Muscle of leg (tissue), 11 donors: ENCODE results near the gene RTTN. TPM values are rescaled to one million over a fixed set of nuclear protein-coding genes. Genes with fewer than 3 reads are reported as not detected.

Source experiments
- DNase-seq: peaks from one replicate; pipeline ENCODE4 v3.0.0; 2013
- H3K27ac ChIP-seq: one replicate; pipeline ENCODE4 v1.5.1; 2013; ENCODE audit warnings: mild to moderate bottlenecking, low read length, control low read depth
- H3K27me3 ChIP-seq: one replicate; pipeline ENCODE4 v1.6.1; 2013; ENCODE audit warnings: low read length; ENCODE audit not compliant: control insufficient read depth, insufficient read depth
- H3K36me3 ChIP-seq: one replicate; pipeline ENCODE4 v1.6.1; 2013; ENCODE audit warnings: low read length; ENCODE audit not compliant: control insufficient read depth, insufficient read depth
- H3K4me1 ChIP-seq: one replicate; pipeline ENCODE4 v1.6.1; 2013; ENCODE audit warnings: low read length; ENCODE audit not compliant: control insufficient read depth, insufficient read depth
- H3K4me3 ChIP-seq: one replicate; pipeline ENCODE4 v1.5.1; 2013; ENCODE audit warnings: low read length, control low read depth
- H3K9me3 ChIP-seq: replicated peaks from 2 replicates; pipeline ENCODE4 v1.6.1; 2013; ENCODE audit warnings: low read depth, low read length; ENCODE audit not compliant: control insufficient read depth
- WGBS: methylation state at CpG from one replicate; pipeline ENCODE4 v1.1.5; 2013; ENCODE audit warnings: missing lambda C conversion rate; ENCODE audit not compliant: insufficient coverage; 5-methylcytosine and 5-hydroxymethylcytosine counted together
- polyA plus RNA-seq, 8 donors: library from polyadenylated mRNA; unstranded; fragments of 120-200 nt; gene quantifications; one replicate each; pipeline versions ENCODE4 v1.2.1 to v1.2.3, GENCODE V29; 2013; ENCODE audit warnings: inconsistent platforms in 1 of 8, low replicate concordance in 1 of 8; ENCODE audit not compliant: insufficient read length in 8 of 8, insufficient read depth in 1 of 8
- total RNA-seq: library from RNA; stranded (reverse); fragments of 120-200 nt; gene quantifications from one replicate; pipeline ENCODE4 v1.2.4, GENCODE V29; 2013

RTTN gene
- total and polyA plus RNA-seq, 9 donors, result 9.7 to 16.0 (median 10.7) TPM

DNA sequence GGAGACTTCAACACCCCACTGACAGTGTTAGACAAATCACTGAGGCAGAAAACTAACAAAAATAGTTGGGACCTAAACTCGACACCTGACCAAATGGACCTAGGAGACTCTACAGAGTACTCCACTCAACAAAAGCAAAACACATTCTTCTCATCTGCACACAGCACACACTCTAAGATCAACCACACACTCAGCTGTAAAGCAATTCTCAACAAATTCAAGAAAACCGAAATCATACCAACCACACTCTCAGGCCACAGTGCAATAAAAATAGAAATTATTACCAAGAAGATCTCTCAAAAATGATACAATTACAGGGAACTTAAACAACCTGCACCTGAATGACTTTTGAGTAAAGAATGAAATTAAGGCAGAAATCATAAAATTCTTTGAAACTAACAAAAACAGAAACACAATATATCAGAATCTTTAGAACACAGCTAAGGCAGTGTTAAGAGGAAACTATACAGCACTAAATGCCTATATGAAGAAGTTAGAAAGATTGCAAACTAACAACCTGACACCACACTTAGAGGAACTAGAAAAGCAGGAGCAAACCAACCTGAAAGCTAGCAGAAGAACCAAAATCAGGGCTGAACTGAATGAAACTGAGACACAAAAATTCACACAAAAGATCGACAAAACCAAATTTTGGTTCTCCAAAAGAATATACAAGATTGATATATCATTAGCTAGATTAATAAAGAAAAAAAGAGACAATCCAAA lies 46.3 kb downstream of the RTTN start:
- peaks cover 7% of the 10 kb centered on the region for H3K36me3 ChIP-seq
- WGBS, result no CpG with 5 or more reads among the region's 3 CpGs
- H3K27ac ChIP-seq, result no peak overlapping the region
- H3K4me1 ChIP-seq, result no peaks in the 10 kb centered on the region
- H3K27me3 ChIP-seq, result no peaks in the 10 kb centered on the region
- no peak overlapping the region for H3K4me3 ChIP-seq
- DNase-seq, result no peak
- H3K9me3 ChIP-seq, result no peaks in the 10 kb centered on the region

DNA sequence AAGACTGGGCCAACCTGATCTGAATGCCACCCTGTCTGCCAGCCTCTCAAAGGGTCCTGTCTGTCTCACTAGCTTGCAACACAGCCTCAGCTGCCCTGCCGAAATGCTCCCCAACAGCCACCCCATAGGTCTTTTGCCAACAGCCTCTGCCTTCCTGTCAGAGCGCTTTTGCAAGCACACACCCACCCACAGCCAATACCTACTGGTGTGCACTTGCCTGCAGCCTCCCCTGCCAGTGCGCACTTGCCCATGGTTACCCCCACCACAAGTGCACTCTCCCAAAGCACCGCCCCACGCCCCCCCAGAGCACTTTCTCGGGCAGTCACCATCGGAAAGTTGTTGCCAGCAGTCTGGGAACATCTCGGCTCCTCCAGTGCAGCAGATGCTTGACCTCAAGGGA lies 48.6 kb downstream of the RTTN start:
- no peak for DNase-seq
- H3K4me1 ChIP-seq, result no peaks in the 10 kb centered on the region
- no peak overlapping the region for H3K27ac ChIP-seq
- H3K4me3 ChIP-seq, result no peak overlapping the region
- 96% methylated on average over 8 of the region's 8 CpGs for WGBS
- H3K27me3 ChIP-seq, result no peaks in the 10 kb centered on the region
- no peaks in the 10 kb centered on the region for H3K9me3 ChIP-seq
- H3K36me3 ChIP-seq, result no peaks in the 10 kb centered on the region

DNA sequence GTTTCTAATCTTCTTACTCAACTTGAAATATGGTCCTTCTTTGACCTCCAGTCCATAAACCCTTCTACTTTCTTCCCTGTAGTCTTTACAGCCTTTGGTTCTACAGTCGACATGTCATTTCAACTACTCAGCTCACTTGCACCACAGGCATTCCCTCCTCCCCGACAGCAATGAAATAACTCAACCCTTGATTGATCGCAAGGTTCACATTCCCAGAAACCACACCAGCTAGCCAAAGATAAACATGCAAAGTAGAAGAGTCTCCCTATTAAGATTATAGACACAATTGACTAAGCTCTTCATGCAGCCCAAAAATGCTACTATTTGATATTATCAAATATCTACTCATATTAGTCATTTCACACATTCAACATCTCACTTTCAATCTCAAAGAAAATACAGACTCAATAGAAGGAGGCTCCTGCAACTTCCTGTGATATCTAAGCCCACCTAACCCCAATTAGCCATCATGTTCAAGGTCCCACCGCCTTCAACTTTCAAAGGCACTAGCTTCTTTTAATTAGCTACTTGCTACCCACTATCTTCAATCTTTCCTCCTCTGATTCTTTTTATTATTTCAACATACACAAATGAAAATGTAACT lies 50.8 kb downstream of the RTTN start:
- 42% methylated on average over 2 of the region's 4 CpGs for WGBS
- H3K36me3 ChIP-seq, result peaks cover under 1% of the 10 kb centered on the region
- no peak overlapping the region for H3K27ac ChIP-seq
- no peaks in the 10 kb centered on the region for H3K9me3 ChIP-seq
- H3K27me3 ChIP-seq, result no peaks in the 10 kb centered on the region
- H3K4me1 ChIP-seq, result no peaks in the 10 kb centered on the region
- no peak for DNase-seq
- H3K4me3 ChIP-seq, result no peak overlapping the region

DNA sequence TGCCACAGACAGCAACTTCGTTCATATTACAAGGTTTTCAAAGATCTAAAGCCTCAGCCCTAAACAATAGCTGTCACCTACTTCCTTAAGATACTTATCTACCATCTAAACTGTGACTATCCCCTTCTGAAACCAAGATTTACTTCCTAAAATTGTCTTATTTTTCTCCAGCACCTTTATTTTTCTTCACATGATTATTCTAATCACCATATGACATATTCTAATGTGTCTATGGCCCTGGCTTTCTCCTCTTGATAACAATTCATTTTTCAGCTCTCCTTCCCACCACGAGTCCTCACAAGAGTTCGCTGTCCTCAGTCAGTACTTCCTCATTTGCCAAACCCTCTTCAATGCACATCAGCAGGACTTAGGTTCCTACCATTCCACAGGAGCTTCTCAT lies 53.9 kb downstream of the RTTN start:
- no peak overlapping the region for H3K27ac ChIP-seq
- no peaks in the 10 kb centered on the region for H3K4me1 ChIP-seq
- H3K4me3 ChIP-seq, result no peak overlapping the region
- 90% methylated on average over 3 of the region's 3 CpGs for WGBS
- peaks cover 6% of the 10 kb centered on the region for H3K36me3 ChIP-seq
- no peaks in the 10 kb centered on the region for H3K9me3 ChIP-seq
- H3K27me3 ChIP-seq, result no peaks in the 10 kb centered on the region
- no peak for DNase-seq

DNA sequence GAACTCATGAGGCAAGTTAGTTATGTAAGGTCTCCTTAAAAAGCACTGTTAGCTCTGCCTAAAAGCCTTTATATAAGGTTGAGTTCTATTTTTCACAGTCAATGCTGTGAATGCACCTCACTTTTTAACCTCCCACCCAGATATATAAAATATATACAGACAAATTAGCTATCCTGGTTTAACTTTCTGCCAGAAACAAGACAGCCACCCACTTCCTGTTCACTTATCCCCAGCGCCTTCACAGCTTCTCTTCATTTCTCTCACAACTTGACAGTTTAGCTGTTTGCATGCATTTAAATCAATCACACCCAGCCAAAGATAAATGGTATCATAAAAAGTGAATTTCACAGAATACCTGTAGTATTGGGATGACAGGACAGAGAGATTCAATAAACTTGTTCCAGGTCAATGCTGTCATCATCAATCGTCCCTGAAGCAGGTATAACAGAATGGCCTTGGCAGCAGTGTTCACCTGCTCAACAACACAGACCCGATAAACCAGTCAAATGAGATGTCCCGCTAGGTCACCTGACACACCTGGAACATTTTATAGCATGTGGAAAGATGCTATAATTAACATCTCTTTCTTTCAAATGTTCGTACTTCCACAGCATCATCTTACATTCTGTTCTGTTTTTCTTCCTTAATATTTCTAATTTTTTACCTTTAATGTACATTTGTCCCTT lies 55.7 kb downstream of the RTTN start:
- 80% methylated on average over 1 of the region's 5 CpGs for WGBS
- peaks cover 6% of the 10 kb centered on the region for H3K36me3 ChIP-seq
- H3K4me3 ChIP-seq, result no peak overlapping the region
- no peaks in the 10 kb centered on the region for H3K9me3 ChIP-seq
- no peaks in the 10 kb centered on the region for H3K4me1 ChIP-seq
- DNase-seq, result no peak
- H3K27me3 ChIP-seq, result no peaks in the 10 kb centered on the region
- no peak overlapping the region for H3K27ac ChIP-seq

DNA sequence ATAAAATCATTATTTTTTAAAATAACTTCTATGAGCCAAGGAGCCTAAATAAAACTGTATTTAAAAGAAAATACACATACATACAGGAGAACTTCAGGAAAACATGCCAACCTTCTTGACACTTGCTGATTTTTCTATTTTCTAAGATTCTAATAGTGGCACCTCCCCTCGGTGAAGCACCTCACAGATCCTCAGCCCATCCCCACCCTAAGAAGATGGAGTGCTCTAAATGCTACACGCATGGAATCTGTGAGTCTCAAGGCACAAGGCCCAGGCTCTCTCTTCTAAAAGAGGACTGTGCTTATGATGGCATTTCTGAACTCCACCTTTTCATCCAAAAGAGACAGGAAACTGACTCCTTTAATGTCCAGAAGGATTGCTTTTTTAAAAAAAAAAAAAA lies 56.3 kb downstream of the RTTN start:
- no peak overlapping the region for H3K27ac ChIP-seq

DNA sequence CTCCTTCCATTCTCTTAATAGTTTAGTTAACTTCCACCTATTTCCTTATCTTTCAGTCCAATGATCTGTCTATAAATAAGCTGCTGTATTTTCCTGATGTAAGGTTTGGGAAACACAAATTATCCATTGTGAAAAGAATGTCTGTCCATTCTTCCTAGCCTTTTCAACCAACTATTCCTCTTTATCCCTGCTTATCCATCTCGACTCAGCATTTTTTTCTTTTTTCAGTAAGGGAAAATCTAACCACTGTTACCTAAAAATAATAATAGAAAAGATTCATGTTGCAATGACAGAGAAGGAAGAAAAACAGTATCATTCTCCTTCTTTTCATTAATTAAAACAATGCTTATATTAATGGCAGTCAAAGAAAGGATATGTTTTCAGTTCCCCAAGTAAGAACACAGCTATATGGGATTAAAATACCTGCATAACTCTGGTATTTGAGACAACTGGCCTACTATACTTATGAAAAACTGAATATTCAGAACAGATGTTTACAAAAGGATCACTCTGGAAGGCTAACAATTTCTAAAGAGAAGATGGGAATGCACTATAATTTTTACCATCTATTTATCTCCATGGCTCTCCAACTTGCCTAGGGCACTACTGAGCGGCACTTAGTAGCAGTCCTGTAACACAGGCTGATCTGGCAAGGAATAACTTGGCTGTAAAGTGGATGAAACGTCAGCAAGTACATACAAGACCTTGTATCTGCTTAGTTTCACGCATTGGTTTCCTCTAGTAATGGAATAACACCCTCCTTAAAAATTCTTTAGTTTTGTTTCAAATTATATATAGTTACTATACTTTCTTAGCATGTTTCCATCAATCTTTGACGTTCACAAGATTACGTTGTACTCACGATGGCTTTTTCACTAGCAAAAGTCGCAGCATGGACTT lies 57.2 kb downstream of the RTTN start:
- H3K36me3 ChIP-seq, result peaks cover 8% of the 10 kb centered on the region
- H3K27ac ChIP-seq, result no peak overlapping the region
- no peaks in the 10 kb centered on the region for H3K27me3 ChIP-seq
- no peaks in the 10 kb centered on the region for H3K9me3 ChIP-seq
- WGBS, result 92% methylated on average over 4 of the region's 8 CpGs
- no peak for DNase-seq
- H3K4me3 ChIP-seq, result no peak overlapping the region
- no peaks in the 10 kb centered on the region for H3K4me1 ChIP-seq

More for the DNA sequence above, 56.3 kb downstream of the RTTN start:
- no peaks in the 10 kb centered on the region for H3K27me3 ChIP-seq
- no peak for DNase-seq
- H3K4me3 ChIP-seq, result no peak overlapping the region
- no peaks in the 10 kb centered on the region for H3K4me1 ChIP-seq
- peaks cover 8% of the 10 kb centered on the region for H3K36me3 ChIP-seq
- WGBS, result 100% methylated on average over 1 of the region's 2 CpGs
- H3K9me3 ChIP-seq, result no peaks in the 10 kb centered on the region

DNA sequence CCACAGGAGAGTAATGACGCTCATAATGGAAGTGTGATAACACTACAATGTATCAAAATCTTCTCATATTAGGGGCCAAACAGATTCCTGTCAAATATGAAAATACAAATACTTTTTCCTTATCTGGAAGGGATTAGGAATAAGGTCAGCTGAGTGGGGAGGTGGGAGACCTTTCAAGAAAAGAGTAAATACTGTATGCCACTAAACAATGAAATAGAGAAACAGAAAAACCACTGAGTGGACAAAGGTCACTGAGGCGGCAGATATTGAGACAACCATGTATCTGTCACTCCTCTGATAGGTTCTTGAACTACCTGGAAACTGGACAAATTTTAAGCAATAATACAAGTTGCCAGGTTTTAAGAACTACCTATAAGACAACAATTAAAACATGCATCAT lies 59.3 kb downstream of the RTTN start:
- Histone ChIP-seq H3K36me3 (peaks cover 8% of the 10 kb centered on the region), H3K27ac (no peak overlapping the region), H3K4me3 (no peak overlapping the region), H3K27me3 (no peaks in the 10 kb centered on the region), H3K4me1 (no peaks in the 10 kb centered on the region), H3K9me3 (no peaks in the 10 kb centered on the region)
- no peak for DNase-seq
- no CpG with 5 or more reads among the region's 2 CpGs for WGBS

DNA sequence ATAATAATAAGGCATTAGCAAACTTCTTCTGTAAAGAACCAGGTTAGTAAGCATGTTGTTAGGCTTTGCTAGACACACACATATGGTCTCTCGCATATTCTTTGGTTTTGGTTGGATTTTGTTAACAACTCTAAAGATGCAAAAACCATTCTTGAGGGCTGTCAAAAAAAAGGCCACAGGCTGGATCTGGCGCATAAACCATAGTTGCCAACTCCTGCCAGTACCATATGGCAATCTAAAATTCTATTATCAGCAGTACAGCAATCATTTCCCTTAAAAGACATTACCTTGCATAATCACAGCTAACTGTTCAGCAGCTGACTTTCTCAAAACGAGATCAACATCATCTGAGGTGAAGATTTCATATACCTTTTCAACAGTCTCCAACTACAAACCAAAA lies 63.5 kb downstream of the RTTN start:
- Histone ChIP-seq H3K36me3 (peaks cover 2% of the 10 kb centered on the region), H3K4me3 (no peak overlapping the region), H3K27me3 (no peaks in the 10 kb centered on the region), H3K9me3 (no peaks in the 10 kb centered on the region), H3K4me1 (no peaks in the 10 kb centered on the region), H3K27ac (no peak overlapping the region)
- 100% methylated on average over 1 of the region's 3 CpGs for WGBS
- no peak for DNase-seq

DNA sequence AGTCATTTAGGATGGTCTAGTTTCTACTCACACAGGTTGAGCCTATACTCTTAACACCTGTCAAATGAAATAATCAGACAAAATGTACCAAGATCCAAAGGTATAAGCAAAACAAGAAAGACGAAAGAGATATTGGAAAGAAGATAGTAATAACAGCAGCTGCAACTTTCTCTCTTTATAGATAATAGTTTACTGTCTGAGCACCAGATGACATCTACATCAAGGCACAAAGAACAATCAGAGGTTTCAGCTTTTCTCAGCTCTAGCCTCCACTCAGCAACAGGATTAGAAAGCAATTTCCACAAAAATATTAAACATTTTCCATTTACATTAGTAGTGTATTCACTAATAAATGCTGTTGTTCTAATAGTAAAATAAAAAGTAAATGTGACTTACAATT lies 66.3 kb downstream of the RTTN start:
- H3K27me3 ChIP-seq, result no peaks in the 10 kb centered on the region
- H3K27ac ChIP-seq, result no peak overlapping the region
- no peak overlapping the region for H3K4me3 ChIP-seq
- H3K36me3 ChIP-seq, result no peaks in the 10 kb centered on the region
- no peaks in the 10 kb centered on the region for H3K9me3 ChIP-seq
- no peaks in the 10 kb centered on the region for H3K4me1 ChIP-seq
- no CpG with 5 or more reads among the region's 1 CpG for WGBS
- DNase-seq, result no peak
